Ascending aorta (tissue), 2 donors: ENCODE data around the gene DALRD3. TPM values are rescaled to one million over a fixed set of nuclear protein-coding genes. Genes with fewer than 3 reads are reported as not detected.

Source experiments
- DNase-seq, 2 donors: peaks; one replicate each; pipeline ENCODE4 v3.0.0-alpha.2; 2019; ENCODE audit warnings: low spot score in 2 of 2
- H3K27ac ChIP-seq, 2 donors: fragments of 200-600 bp; sonication (generic); one replicate each; pipeline ENCODE4 v1.5.1; 2016 to 2017; ENCODE audit warnings: mild to moderate bottlenecking in 1 of 2
- H3K27me3 ChIP-seq: fragments of 200-600 bp; sonication (generic); one replicate; pipeline ENCODE4 v1.5.1; 2017
- H3K36me3 ChIP-seq, 2 donors: fragments of 200-600 bp; sonication (generic); one replicate each; pipeline ENCODE4 v1.5.1; 2016
- H3K4me1 ChIP-seq, 2 donors: fragments of 200-600 bp; sonication (generic); one replicate each; pipeline ENCODE4 v1.5.1; 2016 to 2017; ENCODE audit warnings: mild to moderate bottlenecking in 1 of 2
- H3K4me3 ChIP-seq, 2 donors: fragments of 200-600 bp; sonication (generic); one replicate each; pipeline ENCODE4 v1.5.1; 2016 to 2017; ENCODE audit warnings: mild to moderate bottlenecking in 1 of 2
- H3K9me3 ChIP-seq, 2 donors: fragments of 200-600 bp; sonication (generic); one replicate each; pipeline ENCODE4 v1.5.1; 2016
- intact Hi-C: fragments of 100-400 bp; cut with DNase I; formaldehyde crosslinking; loops from one replicate; pipeline ENCODE4 v1.15.1; 2023
- total RNA-seq: library from RNA; depleted of rRNA; stranded (reverse); fragments of >200 nt; gene quantifications from one replicate; pipeline ENCODE4 v1.1.0, GENCODE V29; 2016
- TF ChIP-seq, protein P1 (sequence below), 3 experiments: fragments of 200-600 bp in 2 of 3; fragments of 450-650 bp in 1 of 3; sonication (generic) in 2 of 3; IDR thresholded peaks; one replicate each; pipeline ENCODE4 v1.5.1; 2016 to 2019; ENCODE audit warnings: antibody characterized with exemption in 3 of 3, mild to moderate bottlenecking in 1 of 3, moderate library complexity in 1 of 3

Gene DALRD3, protein sequence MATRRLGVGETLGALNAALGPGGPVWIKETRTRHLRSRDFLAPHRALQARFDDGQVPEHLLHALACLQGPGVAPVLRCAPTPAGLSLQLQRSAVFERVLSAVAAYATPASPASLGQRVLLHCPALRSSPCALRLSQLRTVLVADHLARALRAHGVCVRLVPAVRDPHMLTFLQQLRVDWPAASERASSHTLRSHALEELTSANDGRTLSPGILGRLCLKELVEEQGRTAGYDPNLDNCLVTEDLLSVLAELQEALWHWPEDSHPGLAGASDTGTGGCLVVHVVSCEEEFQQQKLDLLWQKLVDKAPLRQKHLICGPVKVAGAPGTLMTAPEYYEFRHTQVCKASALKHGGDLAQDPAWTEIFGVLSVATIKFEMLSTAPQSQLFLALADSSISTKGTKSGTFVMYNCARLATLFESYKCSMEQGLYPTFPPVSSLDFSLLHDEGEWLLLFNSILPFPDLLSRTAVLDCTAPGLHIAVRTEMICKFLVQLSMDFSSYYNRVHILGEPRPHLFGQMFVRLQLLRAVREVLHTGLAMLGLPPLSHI
- total RNA-seq = 73.1 TPM

DNA sequence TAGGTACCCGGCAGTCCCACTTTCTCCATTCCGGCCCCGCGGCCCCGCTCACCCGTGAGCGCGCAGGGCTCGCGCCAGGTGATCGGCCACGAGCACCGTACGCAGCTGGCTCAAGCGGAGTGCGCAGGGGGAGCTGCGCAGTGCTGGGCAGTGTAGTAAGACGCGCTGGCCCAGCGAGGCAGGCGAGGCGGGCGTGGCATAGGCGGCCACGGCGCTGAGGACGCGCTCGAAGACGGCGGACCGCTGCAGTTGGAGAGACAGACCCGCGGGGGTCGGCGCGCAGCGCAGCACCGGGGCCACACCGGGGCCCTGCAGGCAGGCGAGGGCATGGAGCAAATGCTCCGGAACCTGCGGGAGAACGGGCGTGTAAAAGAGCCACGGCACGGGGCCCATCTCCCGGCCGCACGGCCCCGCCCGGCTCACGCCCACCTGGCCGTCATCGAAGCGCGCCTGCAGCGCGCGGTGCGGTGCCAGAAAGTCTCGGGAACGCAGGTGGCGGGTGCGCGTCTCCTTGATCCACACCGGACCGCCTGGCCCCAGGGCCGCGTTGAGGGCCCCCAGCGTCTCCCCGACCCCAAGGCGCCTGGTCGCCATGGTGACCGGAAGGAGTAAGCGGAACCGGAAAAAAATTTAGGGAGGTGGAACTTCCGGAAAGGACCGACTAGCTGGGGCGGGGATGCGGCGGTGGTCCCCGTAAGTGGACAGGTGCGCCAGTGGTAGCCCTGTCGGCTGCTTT is at the start of gene DALRD3:
Gene DALRD3 (minus strand): TSS at position 610 of the 736 bp plus-strand sequence. CDS start 16 bp downstream, at position 594.
- Histone ChIP-seq H3K9me3 (no peaks in the 10 kb centered on the region), H3K27me3 (no peaks in the 10 kb centered on the region), H3K4me1 (peaks cover 15 to 29% of the 10 kb centered on the region in 2 donors), H3K4me3 (peak within 1 kb of the TSS; percentile 63 to 88), H3K27ac (peak within 1 kb of the TSS; percentile 59 to 60), H3K36me3 (peaks cover 30 to 33% of the 10 kb centered on the region in 2 donors)
- peak in 1 of 2 donors; percentile 78 for DNase-seq
- TF ChIP-seq, protein P1, sequence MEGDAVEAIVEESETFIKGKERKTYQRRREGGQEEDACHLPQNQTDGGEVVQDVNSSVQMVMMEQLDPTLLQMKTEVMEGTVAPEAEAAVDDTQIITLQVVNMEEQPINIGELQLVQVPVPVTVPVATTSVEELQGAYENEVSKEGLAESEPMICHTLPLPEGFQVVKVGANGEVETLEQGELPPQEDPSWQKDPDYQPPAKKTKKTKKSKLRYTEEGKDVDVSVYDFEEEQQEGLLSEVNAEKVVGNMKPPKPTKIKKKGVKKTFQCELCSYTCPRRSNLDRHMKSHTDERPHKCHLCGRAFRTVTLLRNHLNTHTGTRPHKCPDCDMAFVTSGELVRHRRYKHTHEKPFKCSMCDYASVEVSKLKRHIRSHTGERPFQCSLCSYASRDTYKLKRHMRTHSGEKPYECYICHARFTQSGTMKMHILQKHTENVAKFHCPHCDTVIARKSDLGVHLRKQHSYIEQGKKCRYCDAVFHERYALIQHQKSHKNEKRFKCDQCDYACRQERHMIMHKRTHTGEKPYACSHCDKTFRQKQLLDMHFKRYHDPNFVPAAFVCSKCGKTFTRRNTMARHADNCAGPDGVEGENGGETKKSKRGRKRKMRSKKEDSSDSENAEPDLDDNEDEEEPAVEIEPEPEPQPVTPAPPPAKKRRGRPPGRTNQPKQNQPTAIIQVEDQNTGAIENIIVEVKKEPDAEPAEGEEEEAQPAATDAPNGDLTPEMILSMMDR (IDR thresholded peaks at IDR 0.05) = no peak
- intact Hi-C loops = loop anchor here (2.0 kb wide), 1 partner anchor 29 kb away; no protein-coding TSS in a partner anchor

DNA sequence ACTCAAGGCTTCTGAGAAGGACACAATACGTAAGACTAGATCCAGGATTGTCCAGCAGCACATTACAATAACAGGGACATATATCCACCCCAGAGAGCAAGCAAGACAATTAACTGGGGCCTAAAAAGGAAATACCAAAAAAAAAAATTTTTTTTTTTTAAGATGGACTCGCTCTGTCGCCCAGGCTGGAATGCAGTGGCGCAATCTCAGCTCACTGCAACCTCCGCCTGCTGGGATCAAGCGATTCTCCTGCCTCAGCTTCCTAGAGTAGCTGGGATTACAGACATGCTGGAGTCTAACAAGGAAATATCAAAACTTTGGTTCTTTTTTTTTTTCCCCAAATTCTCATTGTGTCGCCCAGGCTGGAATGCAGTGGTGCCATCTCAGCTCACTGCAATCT is 39.6 kb upstream of the DALRD3 start:
- Histone ChIP-seq H3K4me3 (no peak overlapping the region), H3K4me1 (no peaks in the 10 kb centered on the region), H3K27ac (no peak overlapping the region), H3K36me3 (peaks cover 64 to 67% of the 10 kb centered on the region in 2 donors), H3K9me3 (no peaks in the 10 kb centered on the region), H3K27me3 (no peaks in the 10 kb centered on the region)
- TF ChIP-seq, protein P1 (IDR thresholded peaks at IDR 0.05) = no peak
- no peak for DNase-seq
- intact Hi-C loops = no loop called here

DNA sequence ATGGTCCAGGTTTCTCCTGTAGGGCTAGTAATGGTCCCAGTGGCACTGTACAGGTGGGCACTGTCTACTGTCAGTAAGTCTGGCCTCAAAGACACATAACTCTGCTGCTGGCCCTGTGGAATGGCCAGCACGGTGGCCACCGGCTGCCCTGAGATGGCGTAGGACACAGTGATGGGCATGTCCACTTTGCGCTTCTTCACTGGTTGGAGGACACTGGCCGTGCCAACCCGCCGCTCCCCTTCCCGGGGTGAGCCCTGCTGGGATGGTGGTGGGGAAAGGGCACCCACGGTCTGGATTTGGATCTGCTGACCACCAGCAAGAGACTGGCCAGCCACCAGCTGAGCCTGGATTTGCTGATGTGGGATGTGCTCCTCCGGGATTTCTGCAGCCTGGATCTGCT is 38.9 kb upstream of the DALRD3 start:
- TF ChIP-seq, protein P1 (IDR thresholded peaks at IDR 0.05) = no peak
- Histone ChIP-seq H3K9me3 (no peaks in the 10 kb centered on the region), H3K4me3 (no peak overlapping the region), H3K27ac (no peak overlapping the region), H3K4me1 (no peaks in the 10 kb centered on the region), H3K27me3 (no peaks in the 10 kb centered on the region), H3K36me3 (peaks cover 65 to 66% of the 10 kb centered on the region in 2 donors)
- DNase-seq = no peak
- intact Hi-C loops = no loop called here

DNA sequence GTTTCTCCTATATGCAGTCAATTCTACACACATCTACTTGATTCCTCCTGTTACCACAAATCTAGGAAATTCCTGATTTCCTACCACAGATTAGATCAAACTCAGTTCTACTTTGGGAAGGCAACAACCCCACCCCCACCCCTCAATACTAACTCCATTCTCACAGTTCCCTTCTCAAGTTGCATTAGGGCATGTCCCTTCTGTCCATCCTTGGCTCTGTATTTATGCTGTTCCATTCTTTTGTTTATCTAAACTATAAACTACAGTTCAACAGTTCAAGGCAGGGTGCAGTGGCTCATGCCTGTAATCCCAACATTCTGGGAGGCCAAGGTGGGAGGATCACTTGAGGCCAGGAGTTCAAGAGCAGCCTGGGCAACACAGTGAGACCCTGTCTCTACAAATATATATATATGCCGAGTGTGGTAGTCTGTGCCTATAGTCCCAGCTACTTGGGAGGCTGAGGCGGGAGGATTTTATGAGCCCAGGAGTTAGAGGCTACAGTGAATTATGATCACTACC is 36.0 kb upstream of the DALRD3 start:
- Histone ChIP-seq H3K27ac (no peak overlapping the region), H3K4me3 (no peak overlapping the region), H3K4me1 (no peaks in the 10 kb centered on the region), H3K27me3 (no peaks in the 10 kb centered on the region), H3K36me3 (peaks cover 63 to 69% of the 10 kb centered on the region in 2 donors), H3K9me3 (no peaks in the 10 kb centered on the region)
- no peak for DNase-seq
- TF ChIP-seq, protein P1 (IDR thresholded peaks at IDR 0.05) = no peak
- intact Hi-C loops = no loop called here

DNA sequence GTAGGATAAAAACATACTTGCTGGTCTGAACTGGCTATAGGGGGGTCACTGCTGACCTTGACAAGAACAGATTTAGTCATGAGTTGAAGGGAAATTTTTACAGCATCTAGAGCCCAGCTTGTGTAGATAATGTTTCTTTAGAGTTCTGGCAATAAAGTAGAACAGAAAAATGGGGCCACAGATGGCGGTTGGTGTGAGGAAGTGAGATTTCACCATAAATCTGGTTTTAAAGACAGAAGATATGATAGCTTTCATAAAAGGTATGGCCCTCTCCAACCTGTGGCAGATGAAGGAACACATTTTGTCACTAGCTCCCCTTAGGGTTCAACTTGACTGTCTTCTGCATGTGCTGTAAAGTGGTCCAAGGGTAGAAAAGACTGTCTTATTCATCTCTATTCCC is 35.2 kb upstream of the DALRD3 start:
- TF ChIP-seq, protein P1 (IDR thresholded peaks at IDR 0.05) = no peak
- Histone ChIP-seq H3K9me3 (no peaks in the 10 kb centered on the region), H3K36me3 (peaks cover 58 to 66% of the 10 kb centered on the region in 2 donors), H3K27ac (no peak overlapping the region), H3K27me3 (no peaks in the 10 kb centered on the region), H3K4me3 (no peak overlapping the region), H3K4me1 (no peaks in the 10 kb centered on the region)
- intact Hi-C loops = no loop called here
- DNase-seq = no peak
